DMS114 treated with DMSO at 0.1 percent for 48 hours (cell line): Measurements from ENCODE around the gene FOXR1.

Experiments used
- DNase-seq: peaks from one replicate; lab custom pipeline; 2025; ENCODE audit not compliant: unreplicated experiment; lab: John Stamatoyannopoulos, UW

FOXR1 gene, protein sequence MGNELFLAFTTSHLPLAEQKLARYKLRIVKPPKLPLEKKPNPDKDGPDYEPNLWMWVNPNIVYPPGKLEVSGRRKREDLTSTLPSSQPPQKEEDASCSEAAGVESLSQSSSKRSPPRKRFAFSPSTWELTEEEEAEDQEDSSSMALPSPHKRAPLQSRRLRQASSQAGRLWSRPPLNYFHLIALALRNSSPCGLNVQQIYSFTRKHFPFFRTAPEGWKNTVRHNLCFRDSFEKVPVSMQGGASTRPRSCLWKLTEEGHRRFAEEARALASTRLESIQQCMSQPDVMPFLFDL

DNA sequence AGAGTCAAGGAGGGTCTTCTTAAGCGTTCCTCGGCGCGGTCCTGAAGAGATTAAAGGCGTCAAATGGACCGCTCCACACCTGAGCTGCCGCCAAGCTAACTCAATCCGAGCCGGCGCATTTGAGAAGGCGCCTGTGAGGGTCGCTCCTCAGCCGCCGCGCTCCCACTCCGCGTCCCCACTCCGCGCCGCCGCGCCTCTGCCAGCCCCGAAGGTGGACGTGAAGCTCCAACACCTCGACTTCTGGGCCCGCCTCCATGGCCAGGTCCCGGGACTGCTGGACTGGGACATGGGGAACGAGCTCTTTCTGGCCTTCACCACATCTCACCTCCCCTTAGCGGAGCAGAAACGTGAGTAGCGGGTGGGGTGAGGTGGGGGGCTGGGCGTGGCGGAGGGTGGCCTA lies at the start of gene FOXR1:
Gene FOXR1 (plus strand): TSS at position 116 of the 400 bp plus-strand sequence. CDS start 171 bp downstream, at position 287.
- no peak for DNase-seq

DNA sequence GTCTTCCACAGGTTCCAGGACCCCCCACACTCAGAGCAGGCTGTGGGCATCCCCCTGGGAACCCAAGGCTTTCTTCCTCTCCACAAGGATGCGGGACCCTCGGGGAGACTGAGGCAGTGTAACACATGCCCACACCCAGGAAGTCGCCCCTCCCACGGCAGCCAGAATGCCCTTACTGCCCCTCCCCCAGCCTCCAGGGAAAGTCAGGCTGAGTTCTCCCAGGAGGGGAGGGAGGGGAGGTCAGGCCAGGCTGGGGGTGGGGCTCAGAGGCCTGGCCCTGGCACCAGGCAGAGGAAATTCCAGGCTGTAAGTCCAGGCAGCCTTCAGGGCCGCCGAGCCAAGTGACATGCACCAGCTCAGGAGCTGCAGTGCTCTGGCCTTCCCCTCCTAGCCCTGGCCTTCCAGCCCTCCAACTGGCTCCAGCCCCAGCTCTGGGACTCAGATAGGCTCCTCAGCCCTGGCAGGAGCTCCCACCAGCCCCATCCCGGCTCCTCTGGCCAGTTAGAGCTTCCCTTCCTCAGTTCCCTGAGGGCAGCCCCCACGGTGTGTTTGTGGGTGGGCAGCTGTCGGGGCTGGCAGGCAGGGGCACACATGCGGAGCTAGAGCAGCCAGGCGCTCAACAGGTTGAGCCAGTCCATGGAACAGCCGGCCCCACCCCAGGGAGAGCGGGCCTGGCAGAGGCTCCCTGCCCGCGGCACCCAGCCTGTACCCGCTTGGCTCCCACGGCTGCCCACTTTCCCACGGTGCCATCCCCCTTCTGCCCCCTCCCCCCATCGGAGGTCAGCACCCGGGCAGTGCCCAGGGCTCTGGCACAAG lies 49.4 kb upstream of the FOXR1 start:
- DNase-seq: no peak

DNA sequence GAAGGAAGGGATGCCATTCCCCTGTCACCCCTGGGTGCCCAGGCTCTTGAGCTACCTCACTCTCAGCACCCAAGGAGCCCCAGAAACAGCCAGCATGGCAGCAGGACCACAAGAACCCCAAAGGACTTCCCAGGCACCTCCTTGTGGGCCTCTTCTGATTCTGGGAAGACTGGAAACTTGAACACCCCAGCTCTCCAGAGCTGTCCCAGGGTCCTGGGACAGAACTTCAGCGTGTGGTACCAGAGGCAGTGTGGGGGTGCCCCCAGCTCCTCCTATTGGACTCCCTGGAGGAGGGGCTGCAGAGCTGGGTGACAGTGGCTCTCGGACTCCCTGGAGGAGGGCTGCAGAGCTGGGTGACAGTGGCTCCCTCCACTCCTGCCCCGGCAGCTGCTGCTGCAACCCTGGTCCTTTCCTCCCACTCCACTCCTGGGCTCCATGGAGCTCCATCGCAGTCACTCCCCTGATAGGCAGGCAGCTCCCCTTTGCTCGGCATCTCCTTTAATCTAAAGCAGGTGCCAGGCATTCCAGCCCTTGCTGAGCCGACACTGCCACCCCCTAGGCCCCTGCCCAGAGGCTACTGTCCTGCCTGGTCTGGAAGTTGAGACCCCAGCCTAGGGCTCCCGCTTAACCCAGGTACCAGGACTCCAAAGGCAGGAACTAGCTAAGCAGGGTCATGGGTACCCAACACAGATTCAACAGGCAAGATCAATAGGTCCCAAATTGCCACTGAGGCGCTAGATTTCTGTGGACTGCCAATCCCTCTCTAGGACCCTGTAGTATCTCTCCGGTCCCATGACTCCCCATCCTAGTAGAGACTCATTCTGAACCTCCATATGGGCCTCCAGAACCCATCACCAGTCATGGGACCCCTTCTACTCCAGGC lies 48.6 kb upstream of the FOXR1 start:
- no peak for DNase-seq

DNA sequence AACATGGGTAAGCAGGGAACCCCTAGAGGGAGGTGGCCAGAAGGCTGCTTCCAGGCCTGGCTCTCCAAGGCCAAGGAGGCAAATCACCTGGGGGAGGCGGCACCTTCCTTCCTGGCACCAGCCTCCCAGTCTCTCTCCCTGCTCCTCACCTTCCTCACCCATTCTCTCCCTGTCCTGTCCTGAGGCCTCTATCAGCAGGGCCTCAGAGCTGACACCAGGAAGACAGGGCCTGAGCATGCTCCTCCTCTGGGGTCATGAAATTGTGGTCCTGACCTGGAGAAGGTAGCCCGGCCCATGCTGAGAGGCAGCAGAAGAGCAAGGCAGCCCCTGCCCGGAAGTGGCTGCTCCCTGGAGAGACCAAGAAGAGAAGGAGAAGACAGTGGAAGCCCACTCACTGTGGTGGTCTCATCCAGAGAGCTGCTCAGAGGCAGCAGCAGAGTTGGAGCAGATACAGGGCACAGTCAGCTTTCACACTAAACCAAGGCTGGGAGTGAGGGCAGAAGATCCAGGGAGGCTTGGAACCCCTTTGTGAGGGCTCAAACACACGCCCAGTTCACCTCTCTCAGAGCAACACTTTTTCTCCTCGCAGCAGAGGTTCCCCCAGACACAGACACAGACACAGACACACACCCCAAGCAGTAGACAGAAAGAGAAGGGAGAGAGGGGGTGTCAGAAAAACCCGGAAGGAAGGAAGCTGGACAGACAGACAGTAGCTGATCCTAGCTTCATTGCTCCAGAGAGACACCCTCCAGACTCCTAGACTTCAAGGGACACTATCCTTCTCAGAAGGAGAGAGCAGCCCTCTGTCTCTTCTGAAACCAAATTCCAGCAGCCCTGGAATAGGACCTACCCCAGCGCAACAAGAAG lies 47.6 kb upstream of the FOXR1 start:
- DNase-seq: no peak

DNA sequence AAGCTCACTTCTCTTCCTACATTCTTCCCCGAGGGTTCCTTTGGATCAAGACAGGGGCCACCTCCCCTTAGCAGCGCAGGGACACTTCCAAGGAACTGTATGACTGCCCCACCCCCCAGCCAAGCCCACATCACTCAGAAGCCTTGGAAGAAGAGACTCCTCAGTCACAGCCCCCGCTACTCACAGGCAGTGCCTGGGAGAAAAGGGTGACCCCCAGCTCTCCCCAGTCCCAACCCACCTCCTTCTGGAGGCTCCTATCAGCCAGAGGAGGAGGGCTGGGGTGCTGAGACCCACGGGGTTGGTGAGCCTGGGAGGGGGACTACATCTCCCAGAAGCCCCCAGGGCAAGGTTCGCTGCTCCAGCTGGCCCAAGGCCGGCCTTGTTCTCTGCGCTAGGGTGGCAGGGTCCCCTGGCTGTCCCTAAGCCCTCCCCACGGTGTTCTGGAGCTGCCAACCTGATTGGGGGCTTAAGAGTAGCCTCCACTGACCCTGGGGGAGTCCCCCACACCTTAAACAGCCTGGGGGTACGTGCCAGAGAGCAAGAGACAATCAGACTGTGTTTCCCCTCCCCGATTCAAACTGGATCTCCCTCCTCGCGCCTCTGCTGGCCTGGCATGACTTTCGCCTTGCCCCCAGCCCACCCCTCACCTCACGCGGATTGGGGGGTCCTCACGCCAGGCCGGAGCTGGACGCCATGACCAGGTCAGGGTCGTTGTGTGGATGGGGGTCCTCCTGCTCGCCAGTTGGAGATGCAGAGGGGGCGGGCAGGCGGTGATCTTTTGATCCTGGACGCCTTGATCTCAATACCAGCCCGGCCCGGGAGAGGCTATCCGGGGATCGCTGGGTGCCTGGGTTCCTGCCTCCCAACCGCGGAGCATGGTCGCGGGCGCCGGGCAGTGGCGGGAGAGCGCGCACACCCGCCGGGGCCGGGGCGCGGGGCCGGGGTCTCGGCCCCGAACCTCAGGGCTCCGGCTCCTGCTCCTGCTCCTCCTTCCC lies 46.7 kb upstream of the FOXR1 start:
- DNase-seq: no peak

DNA sequence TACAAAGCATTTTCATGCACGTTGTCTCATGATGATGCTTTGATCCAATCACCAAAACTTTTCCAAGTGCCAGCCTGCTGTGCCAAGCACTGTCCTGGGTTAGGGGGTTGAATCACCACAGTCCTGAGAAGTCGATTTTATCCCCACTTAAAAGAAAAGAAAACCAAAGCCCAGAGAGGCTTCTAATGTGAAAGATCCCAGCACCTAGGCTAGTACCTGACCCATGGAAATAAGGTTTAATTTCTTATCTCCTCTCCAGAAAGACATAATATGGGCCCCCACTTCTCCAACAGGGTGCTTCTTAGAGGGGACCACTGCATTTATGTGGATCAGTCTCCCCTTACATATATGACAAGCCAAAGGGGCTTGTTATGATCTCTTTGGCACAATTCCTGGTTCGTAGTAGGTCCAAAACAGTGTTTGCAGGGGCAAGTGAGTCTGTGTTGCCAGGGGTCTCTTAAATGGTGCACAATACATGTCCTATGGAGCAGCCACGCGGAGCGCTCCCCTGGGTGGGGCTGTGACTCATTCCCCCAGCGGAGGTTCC lies 43.9 kb upstream of the FOXR1 start:
- no peak for DNase-seq

DNA sequence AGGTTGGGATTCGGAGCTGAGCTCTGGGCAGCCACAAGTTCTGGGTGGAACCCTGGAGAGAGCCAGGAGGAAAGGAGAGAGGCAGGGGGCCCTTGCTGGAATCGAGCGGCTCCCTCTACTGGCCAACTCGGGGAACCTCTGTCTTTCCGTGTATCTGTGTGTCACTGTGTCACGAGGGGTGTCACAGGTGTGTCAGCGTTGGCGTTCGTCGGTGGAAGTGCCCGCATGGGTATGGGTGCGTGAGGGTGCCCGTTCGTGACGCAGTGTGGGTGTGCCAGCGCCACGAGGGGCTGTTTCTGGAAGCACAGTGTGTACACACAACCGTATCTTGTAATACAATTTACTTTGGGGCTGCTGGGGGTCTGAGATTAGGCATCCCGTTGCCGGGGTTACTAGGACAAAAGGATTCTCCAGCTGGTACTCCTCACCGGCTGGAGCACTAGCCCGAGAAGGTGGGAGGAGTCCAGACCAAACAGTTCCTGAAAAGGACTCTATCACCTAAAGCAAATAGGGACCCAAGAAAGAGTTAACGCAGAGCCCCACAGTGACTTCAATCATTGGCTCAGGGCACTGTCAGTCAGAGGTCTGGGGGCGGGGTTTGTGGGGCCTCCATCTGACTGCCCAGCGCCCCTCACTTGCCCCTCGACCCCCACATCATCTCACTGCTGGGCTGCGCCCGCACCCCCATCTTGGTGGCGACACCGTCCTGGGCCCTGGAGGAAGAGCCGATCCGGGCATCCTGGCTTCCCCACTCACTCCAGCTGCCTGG lies 43.3 kb upstream of the FOXR1 start:
- peak; percentile 74 for DNase-seq

DNA sequence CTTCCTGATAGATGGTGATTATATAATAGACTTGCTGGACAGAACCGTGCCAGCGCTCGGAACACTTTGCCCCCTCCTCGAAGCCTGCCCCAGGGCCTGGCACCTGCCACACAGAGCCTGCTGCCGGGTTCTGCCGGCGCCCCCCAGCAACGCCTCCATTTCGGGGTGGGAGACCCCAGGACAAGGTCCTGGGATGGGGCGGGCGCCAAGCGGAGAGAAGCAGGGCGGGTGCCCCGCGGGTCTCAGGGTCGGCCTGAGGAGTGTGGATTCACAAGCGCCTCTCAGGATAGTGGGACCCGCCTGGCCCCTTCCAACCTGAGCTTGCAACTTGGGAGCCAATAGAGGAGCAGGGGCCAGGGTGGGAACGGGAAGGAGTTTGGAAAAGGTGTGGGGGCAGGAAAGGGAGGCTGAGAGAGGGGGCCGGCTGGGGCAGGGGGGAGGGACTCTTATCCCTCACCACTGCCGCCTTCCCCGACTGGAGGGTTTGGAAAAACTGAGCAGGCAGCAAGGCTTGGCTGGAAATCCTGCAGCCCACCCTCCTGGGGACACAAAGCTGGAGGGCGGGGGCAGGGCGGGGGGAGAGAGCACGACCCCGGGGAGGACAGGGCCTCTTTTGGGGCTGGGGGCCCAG lies 42.6 kb upstream of the FOXR1 start:
- peak; percentile 11 for DNase-seq

DNA sequence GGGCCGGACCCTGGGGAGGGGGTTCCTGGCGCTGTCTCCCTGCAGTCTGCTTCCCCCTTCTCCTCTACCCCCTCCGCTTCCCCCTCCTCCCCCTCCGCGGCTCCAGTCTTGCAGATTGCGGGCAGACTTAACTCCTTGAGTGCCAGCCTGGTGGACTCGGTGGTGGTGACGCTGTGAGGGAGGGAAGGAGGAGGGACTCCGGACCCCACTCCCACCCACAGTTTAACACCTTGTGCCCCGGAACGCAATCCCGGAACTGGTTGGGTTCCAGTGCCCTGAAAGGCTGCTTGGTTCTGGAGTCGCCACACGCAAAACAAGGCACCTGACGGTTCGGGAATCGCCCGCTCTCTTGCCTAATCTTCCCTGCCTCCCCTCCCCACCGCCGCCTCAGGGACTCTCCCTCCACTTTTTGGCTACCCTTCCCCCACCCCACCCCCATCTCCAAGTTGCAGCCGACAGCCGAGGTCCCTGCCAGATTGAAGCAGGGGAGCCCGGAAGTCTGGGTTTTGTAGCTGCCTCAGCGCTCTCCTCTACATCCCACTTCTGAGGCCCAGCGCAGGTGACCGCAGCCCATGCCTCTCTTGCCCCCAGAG lies 42.0 kb upstream of the FOXR1 start:
- peak; percentile 58 for DNase-seq

DNA sequence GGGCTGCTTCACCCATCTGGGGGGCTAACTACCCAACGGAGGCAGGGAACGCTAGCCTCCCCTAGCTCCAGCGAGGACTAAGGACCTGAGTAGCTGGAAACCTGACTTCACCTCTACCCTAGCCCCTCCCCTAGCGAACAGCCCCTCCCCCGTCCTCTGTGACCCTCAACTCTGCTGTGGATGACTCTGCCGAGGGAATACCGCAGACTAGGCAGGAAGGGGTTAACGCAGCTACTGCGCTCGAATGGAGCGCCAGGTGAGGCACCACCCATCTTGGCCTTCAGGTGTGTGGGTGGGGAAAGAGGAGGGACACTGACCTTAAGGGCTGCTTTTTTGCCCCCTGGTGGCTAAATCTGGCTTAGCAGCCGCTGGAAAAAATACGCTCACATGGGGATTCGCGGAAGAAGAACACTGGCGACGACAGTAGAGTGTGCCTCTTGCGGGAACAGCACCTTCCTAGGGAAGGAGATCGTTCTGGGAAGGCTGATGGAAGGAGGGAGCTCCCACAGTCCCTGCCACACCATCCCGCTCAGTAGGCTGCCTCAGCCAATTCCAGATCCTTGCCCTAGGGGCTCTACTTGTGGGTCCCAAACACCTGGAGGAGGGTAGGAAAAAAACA lies 41.4 kb upstream of the FOXR1 start:
- DNase-seq: peak; percentile 39

DNA sequence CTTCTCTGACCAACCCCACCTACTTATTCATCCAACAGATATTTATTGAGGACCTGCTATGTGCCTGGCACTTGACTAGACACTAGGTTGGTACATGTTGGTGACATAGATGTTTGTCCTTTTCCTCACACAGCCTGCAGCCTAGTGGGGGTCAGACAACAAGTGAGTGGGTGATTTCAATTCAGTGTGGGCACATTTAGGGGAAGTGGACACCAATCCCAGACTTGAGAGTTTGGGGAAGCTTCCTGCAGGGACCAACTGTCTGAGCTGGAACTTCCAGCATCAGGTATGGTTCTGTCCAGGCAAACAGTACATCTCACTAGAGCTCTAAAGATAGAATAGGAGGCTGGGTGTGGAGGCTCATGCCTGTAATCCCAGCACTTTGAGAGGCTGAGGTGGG lies 40.0 kb upstream of the FOXR1 start:
- DNase-seq: no peak

DNA sequence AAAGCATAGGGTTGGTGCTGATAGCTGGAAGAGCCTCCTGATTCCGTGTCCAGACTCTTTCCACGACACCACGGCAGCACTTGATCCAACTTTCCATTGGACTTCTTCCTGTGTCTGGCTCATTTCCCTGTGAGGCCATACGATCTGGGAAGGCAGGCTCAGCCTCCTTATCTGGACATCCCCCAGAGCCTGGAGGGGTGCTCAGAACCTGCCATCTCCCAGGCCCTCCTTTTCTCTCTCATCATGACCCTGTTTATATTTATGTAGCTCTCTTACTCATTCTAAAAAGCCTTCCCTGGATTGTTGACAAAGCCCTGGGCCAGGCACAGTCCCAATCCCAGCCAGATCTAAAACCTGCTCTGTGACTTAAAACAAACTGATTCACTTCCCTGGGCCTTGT lies 38.1 kb upstream of the FOXR1 start:
- no peak for DNase-seq

DNA sequence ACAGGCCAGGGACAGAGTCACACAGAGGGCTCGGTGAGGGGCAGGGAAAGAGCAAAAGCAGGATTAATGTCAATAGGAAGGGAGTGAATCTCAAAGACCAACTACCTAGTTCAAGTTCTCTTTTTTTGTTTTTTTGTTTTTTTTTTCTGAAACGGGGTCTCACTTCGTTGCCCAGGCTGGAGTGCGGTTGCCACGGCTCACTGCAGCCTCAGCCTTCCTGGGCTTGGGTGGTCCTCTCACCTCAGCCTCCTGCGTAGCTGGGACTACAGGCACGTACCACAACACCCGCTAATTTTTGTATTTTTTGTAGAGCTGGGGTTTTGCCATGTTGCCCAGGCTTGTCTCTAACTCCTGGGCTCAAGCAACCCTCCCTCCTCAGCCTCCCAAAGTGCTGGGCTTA lies 36.2 kb upstream of the FOXR1 start:
- no peak for DNase-seq

DNA sequence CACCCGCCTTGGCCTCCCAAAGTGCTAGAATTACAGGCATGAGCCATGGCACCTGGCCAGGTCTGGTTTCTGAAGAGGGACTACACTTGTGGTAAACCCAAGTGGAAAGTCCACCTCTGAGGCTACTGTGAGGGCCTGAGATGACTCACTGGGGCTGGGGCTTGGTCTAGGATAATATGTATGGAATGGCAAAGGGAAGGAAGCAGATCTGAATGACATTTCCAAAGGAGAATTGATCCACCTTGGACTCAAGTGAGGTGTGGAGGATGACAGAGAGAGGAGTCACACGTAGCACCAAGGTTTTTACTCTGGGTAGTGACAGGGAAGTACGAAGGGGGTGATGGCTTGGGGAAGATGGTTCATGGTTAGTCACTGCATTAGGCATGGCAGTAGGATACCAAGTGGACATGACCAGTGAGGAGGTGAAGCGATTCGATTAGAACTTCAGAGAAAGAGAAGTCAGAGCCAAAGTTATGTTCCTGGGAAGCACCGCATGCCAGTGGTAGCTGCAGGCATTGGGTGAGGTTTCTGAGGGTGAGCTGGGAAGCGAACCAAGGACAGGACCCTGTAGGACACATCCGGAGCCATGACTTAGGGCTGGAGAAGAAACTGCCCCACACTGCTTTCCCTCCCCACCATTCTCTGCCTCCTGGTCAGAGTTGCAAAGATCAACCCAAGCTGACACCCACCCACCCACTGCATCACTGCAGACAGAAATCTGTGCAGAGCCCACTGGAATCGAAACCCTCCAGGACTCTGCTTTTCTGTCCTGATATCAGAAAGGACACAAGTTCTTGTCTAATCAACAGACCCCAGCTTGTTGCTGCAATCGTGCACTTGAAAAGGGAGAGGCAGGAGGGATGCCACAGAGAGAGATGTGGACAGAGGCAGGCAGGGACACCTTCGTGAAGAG lies 32.8 kb upstream of the FOXR1 start:
- no peak for DNase-seq

DNA sequence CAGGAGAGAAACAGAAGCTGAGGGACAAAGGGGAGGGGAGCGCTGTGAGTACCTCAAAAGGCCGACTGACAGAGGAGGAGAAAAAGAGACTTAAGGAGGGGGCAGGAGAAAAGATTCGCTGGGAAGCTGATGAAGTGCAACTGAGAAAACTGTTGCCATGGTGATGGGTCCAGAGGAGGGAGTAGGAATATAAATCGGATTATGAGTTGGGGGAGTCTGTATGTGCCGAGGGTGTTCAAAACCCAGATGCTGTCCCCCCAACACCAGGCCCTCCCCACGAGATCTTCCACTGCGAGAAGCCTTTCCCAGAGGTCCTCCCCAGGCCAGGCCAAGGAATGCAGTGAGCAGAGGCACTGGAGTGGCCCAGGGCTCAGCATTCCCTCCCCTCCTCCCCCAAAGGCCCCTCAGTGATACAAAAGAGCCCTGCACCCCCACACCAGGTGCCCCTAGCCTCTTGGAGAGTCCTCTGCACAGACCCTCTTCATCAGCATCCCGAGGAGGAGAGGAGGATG lies 32.1 kb upstream of the FOXR1 start:
- no peak for DNase-seq
